SH-SY5Y (cell line): Measurements from ENCODE around the gene RSRC1.

Source experiments
- GATA2 ChIP-seq: IDR thresholded peaks from 2 replicates; pipeline ENCODE4 v1.6.1; 2011; ENCODE audit warnings: mild to moderate bottlenecking, low read depth, low read length
- GATA3 ChIP-seq: IDR thresholded peaks from 2 replicates; pipeline ENCODE4 v1.6.1; 2011; ENCODE audit warnings: low read depth, mild to moderate bottlenecking, low read length, moderate library complexity

GRCh38 chr3:158210067-158210466, 100.2 kb downstream of the RSRC1 start:
- TF ChIP-seq GATA2 = no peak
- no peak for TF ChIP-seq GATA3
